Activated T-helper 2 cell treated with anti-CD3 and anti-CD28 coated beads, Interferon-gamma antibody, Interleukin-2, Interleukin-4, amounts not matched to agents 10 μg/mL and 5 μg/mL and 100 μg/mL, durations not matched to agents 14 hours and 24 hours and 36 hours (primary cell): ENCODE results near the gene ABI1. TPM values are rescaled to one million over a fixed set of nuclear protein-coding genes. Genes with fewer than 3 reads are reported as not detected.

Experiments
- DNase-seq: peaks from one replicate; pipeline ENCODE4 v3.0.0; 2021; ENCODE audit warnings: low spot score
- H3K27ac Mint-ChIP-seq: one replicate; pipeline ENCODE4 v1.8.0; 2021; ENCODE audit warnings: mixed read lengths
- H3K27me3 Mint-ChIP-seq: one replicate; pipeline ENCODE4 v1.8.0; 2021; ENCODE audit warnings: low read depth, mixed read lengths
- H3K36me3 Mint-ChIP-seq: one replicate; pipeline ENCODE4 v1.8.0; 2021; ENCODE audit warnings: low read depth, mixed read lengths
- H3K4me1 Mint-ChIP-seq: one replicate; pipeline ENCODE4 v1.8.0; 2021; ENCODE audit warnings: low read depth, mixed read lengths
- H3K4me3 Mint-ChIP-seq: one replicate; pipeline ENCODE4 v1.8.0; 2021; ENCODE audit warnings: low read depth, mild to moderate bottlenecking, moderate library complexity, mixed read lengths
- H3K9me3 Mint-ChIP-seq: one replicate; pipeline ENCODE4 v1.8.0; 2021; ENCODE audit warnings: mixed read lengths
- intact Hi-C: fragments of 100-400 bp; cut with micrococcal nuclease; formaldehyde crosslinking; loops from one replicate; pipeline ENCODE4 v1.15.1; 2023
- total RNA-seq: library from RNA; stranded (reverse); gene quantifications from 2 replicates; pipeline ENCODE4 v1.2.3, GENCODE V29; 2022

ABI1 gene
- total RNA-seq, 1 donor from 2014 or later = 50.1 TPM

- Mint-ChIP-seq H3K4me1 (peaks cover 48% of the 10 kb centered on the region), H3K9me3 (peaks cover 7% of the 10 kb centered on the region), H3K27me3 (no peaks in the 10 kb centered on the region), H3K27ac (no peak overlapping the region), H3K36me3 (peaks cover 41% of the 10 kb centered on the region), H3K4me3 (no peak overlapping the region)
- DNase-seq = no peak
- intact Hi-C loops = loop anchor here (2.0 kb wide), 1 partner anchor 19 kb away; no protein-coding TSS in a partner anchor
Measured at GRCh38 chr10:26841733-26842317, 18.9 kb downstream of the ABI1 start.

DNA sequence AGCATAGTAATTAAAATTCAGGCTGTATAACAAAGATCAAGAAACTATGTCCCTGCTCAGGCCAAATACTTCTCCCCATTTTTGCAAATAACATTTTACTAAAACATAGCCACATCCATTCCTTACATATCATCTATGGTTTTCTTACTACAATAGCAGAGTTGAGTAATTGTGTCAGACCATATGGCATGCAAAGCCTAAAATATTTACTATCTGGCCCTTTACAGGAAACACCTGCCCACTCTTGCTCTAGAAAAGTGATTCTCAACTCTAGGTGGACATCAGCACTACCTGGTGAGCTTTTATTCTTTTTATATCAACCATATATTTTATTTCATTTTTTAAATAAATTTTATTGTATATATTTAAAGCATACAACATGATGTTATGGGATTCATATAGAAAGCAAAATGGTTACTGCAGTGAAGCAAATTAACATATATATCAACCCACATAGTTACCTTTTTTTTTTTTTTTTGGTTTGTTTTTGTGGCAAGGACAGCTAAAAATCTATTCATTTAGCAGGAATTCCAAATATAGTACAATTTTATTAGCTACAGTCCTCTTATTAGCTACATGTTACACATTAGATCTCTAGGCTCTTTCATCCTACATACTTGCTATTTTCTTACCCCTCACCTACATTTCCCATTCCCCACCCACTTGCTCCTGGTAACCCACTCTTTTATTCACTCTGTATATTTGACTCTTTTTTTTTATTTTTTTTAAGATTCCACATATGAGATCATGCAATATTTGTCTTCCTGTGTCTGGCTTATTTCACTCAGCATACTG is 19.6 kb downstream of the ABI1 start:
- peaks cover 43% of the 10 kb centered on the region for H3K4me1 Mint-ChIP-seq
- intact Hi-C loops = loop anchor here (2.0 kb wide), 1 partner anchor 18 kb away; no protein-coding TSS in a partner anchor
- no peak for DNase-seq
- no peak overlapping the region for H3K27ac Mint-ChIP-seq
- peaks cover 44% of the 10 kb centered on the region for H3K36me3 Mint-ChIP-seq
- H3K4me3 Mint-ChIP-seq = no peak overlapping the region
- H3K9me3 Mint-ChIP-seq = peaks cover 7% of the 10 kb centered on the region
- no peaks in the 10 kb centered on the region for H3K27me3 Mint-ChIP-seq

DNA sequence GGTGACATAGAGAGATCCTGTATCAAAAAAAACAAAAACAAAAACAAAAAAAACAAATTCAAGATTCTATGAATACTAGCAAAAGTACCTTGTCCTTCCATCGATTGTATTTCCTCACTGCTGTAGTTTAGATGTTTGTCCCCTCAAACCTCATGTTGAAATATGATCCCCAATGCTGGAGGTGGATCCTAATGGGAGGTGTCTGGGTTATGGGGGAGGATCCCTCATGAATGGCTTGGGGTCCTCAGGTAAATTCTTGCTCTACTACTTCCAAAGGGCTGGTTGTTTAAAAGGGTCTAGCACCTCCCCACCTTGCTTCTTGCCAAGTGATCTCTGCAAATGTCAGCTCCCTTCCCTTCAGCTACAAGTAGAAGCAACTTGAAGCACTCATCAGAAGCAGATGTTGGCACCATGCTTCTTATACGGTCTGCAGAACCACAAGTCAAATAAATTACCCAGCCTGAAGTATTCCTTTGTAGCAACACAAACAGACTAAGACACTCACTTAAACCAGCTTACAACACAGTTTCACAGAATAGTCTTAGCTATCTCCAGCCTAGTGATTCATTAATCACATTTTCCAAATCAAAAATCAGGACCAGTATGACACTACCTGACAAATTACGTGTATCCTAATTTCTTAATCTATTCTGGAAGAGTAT is 20.7 kb downstream of the ABI1 start:
- no peak for DNase-seq
- peaks cover 52% of the 10 kb centered on the region for H3K36me3 Mint-ChIP-seq
- intact Hi-C loops = loop anchor here (2.0 kb wide), 1 partner anchor 17 kb away; no protein-coding TSS in a partner anchor
- H3K9me3 Mint-ChIP-seq = peaks cover 9% of the 10 kb centered on the region
- H3K27ac Mint-ChIP-seq = peak overlapping the region; percentile 65
- H3K27me3 Mint-ChIP-seq = no peaks in the 10 kb centered on the region
- peaks cover 42% of the 10 kb centered on the region for H3K4me1 Mint-ChIP-seq
- no peak overlapping the region for H3K4me3 Mint-ChIP-seq

GRCh38 chr10:26837139-26837538 is 23.6 kb downstream of the ABI1 start:
- no peak overlapping the region for H3K4me3 Mint-ChIP-seq
- no peaks in the 10 kb centered on the region for H3K27me3 Mint-ChIP-seq
- intact Hi-C loops = no loop called here
- no peak overlapping the region for H3K27ac Mint-ChIP-seq
- peaks cover 57% of the 10 kb centered on the region for H3K36me3 Mint-ChIP-seq
- H3K9me3 Mint-ChIP-seq = peaks cover 4% of the 10 kb centered on the region
- no peak for DNase-seq
- H3K4me1 Mint-ChIP-seq = peaks cover 29% of the 10 kb centered on the region

GRCh38 chr10:26835025-26835424 is 25.7 kb downstream of the ABI1 start:
- no peak overlapping the region for H3K27ac Mint-ChIP-seq
- H3K27me3 Mint-ChIP-seq = no peaks in the 10 kb centered on the region
- H3K4me1 Mint-ChIP-seq = peaks cover 25% of the 10 kb centered on the region
- H3K36me3 Mint-ChIP-seq = peaks cover 67% of the 10 kb centered on the region
- intact Hi-C loops = no loop called here
- H3K4me3 Mint-ChIP-seq = no peak overlapping the region
- peaks cover 10% of the 10 kb centered on the region for H3K9me3 Mint-ChIP-seq
- DNase-seq = no peak

DNA sequence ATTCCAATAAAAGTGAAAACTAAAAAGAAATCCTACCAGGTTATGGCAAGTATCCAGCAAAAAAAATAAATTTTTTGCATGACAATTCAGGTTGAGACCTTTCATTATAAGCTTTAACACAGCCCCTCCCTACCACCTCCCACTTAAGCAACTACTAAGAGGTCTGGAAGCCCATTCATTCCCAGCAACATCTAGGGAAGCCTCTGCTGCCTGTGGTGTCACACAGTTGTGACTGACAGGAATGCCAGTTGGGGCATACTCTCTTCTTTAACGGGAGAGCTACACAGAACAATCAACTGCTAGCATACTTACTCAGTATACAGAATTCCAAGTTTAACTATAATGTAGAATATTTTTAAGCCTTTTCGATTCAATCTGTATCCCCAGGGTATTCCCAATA is 27.8 kb downstream of the ABI1 start:
- Mint-ChIP-seq H3K36me3 (peaks cover 58% of the 10 kb centered on the region), H3K9me3 (peaks cover 10% of the 10 kb centered on the region), H3K4me1 (peaks cover 28% of the 10 kb centered on the region), H3K27me3 (no peaks in the 10 kb centered on the region), H3K27ac (no peak overlapping the region), H3K4me3 (no peak overlapping the region)
- intact Hi-C loops = no loop called here
- no peak for DNase-seq

DNA sequence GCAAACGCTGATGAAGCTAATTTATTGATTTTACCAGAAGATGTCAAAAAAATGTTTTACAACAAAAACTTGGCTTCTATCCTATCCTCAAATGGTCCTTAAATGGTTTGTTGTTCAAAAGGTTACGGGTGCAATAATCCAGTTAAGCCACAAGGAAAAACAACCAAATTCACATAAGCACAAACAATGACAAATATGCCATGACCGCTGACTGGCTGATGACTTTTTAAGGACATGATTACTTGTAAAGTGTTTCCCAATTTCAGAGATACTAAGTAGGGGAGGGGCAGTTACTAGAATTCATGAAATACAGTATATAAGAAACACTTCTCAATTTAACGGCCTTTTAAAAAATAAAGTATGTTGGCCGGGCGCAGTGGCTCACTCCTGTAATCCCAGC is 28.8 kb downstream of the ABI1 start:
- Mint-ChIP-seq H3K4me3 (no peak overlapping the region), H3K27me3 (no peaks in the 10 kb centered on the region), H3K27ac (no peak overlapping the region), H3K36me3 (peaks cover 52% of the 10 kb centered on the region), H3K4me1 (peaks cover 30% of the 10 kb centered on the region), H3K9me3 (peaks cover 10% of the 10 kb centered on the region)
- intact Hi-C loops = no loop called here
- DNase-seq = no peak

GRCh38 chr10:26829810-26830515 is 30.8 kb downstream of the ABI1 start:
- peaks cover 39% of the 10 kb centered on the region for H3K36me3 Mint-ChIP-seq
- peaks cover 7% of the 10 kb centered on the region for H3K9me3 Mint-ChIP-seq
- peak overlapping the region; percentile 59 for H3K27ac Mint-ChIP-seq
- peaks cover 31% of the 10 kb centered on the region for H3K4me1 Mint-ChIP-seq
- no peaks in the 10 kb centered on the region for H3K27me3 Mint-ChIP-seq
- H3K4me3 Mint-ChIP-seq = no peak overlapping the region
- no peak for DNase-seq
- intact Hi-C loops = no loop called here

GRCh38 chr10:26824015-26824690 is 36.6 kb downstream of the ABI1 start:
- no peaks in the 10 kb centered on the region for H3K9me3 Mint-ChIP-seq
- H3K4me1 Mint-ChIP-seq = peaks cover 27% of the 10 kb centered on the region
- intact Hi-C loops = no loop called here
- no peaks in the 10 kb centered on the region for H3K27me3 Mint-ChIP-seq
- peaks cover 34% of the 10 kb centered on the region for H3K36me3 Mint-ChIP-seq
- H3K27ac Mint-ChIP-seq = no peak overlapping the region
- no peak overlapping the region for H3K4me3 Mint-ChIP-seq
- no peak for DNase-seq

DNA sequence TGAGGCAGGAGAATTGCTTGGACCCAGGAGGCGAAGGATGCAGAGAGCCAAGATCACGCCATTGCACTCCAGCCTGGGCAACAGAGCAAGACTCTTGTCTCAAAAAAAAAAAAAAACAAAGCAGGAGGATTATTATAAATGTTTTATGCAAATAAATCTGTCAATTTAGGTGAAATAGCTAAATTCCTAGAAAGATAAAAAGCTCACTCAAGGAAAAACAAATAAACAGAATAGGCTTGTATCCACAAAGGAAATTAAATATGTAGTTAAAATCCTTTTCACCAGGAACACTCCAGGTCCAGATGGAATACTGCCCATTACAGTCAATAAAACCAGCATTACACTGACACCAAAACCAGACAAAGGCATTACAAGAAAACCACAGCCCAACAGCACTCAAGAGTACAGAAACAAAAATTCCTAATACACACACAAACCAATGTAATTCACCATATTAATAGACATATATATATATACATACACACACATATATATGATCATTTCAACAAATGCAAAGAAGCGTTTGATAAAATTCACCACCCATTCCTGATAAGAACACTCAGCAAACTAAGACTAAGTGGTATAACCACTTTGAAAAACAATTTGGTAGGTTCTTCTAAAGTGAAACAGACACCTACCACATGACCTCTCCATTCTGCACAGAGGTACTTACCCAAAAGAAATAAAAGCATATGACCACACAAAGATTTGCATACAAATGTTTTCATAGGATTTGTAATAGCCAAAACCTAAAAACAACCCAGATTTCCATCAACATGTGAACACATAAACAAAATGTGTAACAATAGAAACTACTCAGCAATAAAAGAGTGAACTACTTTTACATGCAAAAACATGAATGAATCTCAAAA is 38.8 kb downstream of the ABI1 start:
- H3K4me1 Mint-ChIP-seq = peaks cover 26% of the 10 kb centered on the region
- peaks cover 43% of the 10 kb centered on the region for H3K36me3 Mint-ChIP-seq
- intact Hi-C loops = loop anchor here (2.0 kb wide), 1 partner anchor 19 kb away; no protein-coding TSS in a partner anchor
- H3K4me3 Mint-ChIP-seq = no peak overlapping the region
- H3K27ac Mint-ChIP-seq = peak overlapping the region; percentile 40
- DNase-seq = no peak
- no peaks in the 10 kb centered on the region for H3K27me3 Mint-ChIP-seq
- no peaks in the 10 kb centered on the region for H3K9me3 Mint-ChIP-seq

GRCh38 chr10:26815500-26815899 is 45.3 kb downstream of the ABI1 start:
- DNase-seq = no peak
- H3K4me1 Mint-ChIP-seq = peaks cover 15% of the 10 kb centered on the region
- intact Hi-C loops = no loop called here
- peaks cover 47% of the 10 kb centered on the region for H3K36me3 Mint-ChIP-seq
- H3K4me3 Mint-ChIP-seq = no peak overlapping the region
- no peak overlapping the region for H3K27ac Mint-ChIP-seq
- no peaks in the 10 kb centered on the region for H3K9me3 Mint-ChIP-seq
- no peaks in the 10 kb centered on the region for H3K27me3 Mint-ChIP-seq
